Activated naive CD4-positive, alpha-beta T cell treated with anti-CD3 and anti-CD28 coated beads, Interleukin-2, amount 50 U/mL, for 16 hours (primary cell): ENCODE measurements around the gene GABPB2.

Source experiments
- DNase-seq: peaks from one replicate; pipeline ENCODE4 v3.0.0-alpha.2; 2020

Gene GABPB2

DNA sequence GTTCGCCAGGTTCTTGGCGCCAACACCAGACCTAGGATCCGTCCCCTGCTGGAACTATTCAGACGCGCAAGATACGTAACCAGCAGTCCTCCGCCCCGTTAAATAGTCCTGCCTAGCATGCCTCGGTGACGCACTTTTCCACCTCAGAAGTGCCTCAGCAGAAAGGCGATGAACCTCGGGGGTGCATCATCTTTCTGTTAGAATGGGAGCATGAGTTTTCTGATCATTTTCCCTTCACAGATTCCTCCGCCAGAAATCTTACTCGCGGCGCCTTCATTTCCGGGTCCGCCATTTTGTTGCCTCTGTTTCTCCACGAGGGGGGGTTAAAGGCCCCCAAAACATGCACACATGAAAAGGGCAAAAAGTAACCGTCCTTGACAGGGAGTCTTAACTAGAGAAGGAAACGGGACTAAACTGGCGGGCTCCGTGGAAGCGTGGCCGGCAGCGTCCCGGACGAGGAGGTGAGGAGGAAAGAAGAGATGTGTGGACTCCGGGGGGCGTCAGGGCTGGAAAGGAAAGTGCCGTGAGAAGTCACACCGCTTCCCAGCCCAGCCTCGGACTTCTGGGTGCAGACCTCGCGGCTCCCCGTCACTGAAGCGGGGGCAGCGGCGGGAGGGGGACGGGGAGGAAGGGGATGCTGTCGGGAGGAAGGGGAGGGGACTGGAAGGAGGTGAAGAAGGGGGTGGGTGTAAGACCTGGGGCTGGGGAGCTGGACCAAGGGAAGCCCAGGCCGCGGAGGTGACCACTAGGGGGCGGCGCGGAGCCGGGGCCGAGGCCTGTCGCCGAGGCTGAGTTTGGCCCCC is at the start of gene GABPB2:
GABPB2 (plus strand) TSS at position 288 of the 803 bp plus-strand sequence. CDS start 17,429 bp downstream, outside the sequence.
- DNase-seq = peak; percentile 85

DNA sequence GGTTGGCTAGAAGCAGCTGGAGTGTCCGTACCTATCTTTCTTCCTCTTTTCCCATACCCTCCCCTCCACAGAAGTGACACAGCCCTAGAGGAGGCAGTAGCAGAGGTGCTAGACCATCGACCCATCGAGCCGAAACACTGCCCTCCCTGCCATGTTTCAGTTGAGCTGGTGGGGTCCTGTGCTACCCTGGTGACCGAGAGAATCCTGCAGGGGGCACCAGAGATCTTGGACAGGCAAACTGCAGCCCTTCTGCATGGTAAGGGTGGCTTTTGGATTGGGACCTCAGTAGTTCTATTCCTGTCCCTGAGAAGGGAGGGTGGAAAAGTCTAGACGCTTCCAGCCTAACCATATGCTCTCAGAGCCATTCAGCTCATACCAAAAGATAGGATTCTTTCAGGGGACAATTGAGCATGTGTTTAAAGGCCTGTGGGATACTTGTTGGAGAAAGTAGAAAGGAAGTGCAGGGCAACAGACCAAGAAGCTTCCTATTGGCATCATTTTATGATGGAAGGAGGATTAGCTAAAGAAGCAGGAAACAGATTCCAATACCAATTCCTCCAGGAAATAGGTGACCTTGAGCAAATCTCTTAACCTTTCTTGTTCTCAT is 45.9 kb upstream of the GABPB2 start:
- peak; percentile 84 for DNase-seq

DNA sequence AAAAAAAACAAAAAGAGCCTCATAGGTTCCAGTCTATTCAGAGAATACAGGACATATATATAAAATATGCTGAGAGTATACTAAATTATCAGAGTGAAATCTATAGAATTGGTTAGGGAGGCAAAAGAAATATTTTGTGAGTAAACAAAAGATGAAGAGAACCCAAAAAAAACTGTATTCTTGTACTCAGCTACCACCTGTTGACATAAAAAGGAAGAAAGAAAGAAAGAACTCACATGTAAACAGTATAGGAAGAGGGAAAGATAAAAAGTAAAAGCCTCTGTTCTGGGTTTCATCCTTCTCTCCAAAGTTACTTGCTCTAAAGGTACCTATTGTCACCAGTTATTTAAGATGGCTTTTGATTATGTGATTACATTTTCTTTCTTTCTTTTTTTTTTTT is 44.1 kb upstream of the GABPB2 start:
- DNase-seq = no peak

DNA sequence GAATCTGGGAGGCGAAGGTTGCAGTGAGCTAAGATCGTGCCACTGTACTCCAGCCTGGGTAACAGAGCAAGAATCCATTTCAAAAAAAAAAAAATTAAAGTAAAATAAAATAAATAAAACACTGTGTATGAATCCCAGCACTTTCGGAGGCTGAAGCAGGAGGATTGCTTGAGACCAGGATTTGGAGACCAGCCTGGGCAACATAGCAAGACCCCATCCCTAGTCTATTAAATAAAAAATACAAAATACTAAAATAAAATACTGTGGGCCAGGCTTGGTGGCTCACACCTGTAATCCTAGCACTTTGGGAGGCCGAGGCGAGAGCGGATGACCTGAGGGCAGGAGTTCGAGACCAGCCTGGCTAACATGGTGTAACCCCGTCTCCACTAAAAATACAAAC is 38.4 kb upstream of the GABPB2 start:
- no peak for DNase-seq

DNA sequence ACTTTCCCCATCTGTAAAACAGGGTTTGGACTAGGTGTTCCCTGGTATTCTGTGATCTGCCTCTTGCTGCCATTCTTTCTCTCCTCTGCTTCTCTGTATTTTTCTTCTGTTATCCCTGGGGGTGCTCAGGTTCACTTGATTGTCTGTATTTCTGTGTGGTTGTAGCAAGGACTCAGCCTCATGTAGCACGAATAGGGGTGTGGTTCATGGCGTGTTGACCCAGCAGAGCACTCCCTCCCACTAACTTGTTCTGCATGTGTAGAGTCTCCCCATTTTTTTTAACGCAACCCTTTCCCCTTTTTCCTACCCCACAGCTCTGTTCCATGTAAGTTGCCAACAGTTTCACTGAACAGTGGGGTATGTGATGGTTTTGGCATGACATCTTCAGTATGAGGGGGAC is 35.4 kb upstream of the GABPB2 start:
- no peak for DNase-seq

DNA sequence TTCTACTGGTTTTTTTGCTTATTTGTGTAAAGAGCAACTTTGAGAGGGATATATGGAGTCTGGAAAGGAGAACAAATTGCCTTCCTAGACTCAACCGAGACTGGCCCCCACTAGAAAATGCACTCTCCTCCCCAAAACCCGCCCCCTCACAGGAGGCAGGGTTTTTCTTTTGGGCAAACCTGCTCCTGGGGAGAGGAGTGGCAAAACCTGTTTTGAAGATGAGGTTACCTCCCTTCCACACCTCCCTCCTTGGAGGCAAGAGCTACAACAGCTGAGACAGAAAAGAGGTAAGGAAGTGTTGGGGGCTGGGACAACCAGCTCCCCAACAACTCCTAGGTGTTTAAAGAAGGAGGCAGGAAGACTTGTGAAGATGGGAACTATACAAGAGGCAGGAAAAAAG is 34.2 kb upstream of the GABPB2 start, which contains the start of gene BNIPL:
BNIPL (plus strand) TSS at position 231 of the 400 bp plus-strand sequence; CDS start at position 371, 140 bp downstream.
- DNase-seq = no peak

DNA sequence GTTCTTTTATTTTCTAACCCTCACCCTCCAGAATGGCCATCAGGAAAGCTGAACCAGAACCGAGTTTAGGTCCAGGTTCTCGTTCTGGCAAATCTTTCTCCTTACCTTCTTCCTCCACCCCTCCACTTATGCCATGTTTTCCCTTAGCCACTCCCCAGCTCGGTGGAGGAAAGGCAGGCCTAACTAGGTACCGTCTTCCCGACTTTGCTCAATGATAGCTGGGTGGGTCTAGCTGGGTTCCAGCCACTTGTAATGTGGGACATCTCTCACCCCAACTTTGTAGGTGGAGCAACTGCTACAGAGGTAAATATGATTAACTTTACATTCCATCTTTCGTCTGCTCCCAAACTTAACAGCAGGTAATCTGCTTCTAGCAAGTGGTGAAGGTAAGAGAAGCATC is 33.5 kb upstream of the GABPB2 start:
- DNase-seq = no peak

DNA sequence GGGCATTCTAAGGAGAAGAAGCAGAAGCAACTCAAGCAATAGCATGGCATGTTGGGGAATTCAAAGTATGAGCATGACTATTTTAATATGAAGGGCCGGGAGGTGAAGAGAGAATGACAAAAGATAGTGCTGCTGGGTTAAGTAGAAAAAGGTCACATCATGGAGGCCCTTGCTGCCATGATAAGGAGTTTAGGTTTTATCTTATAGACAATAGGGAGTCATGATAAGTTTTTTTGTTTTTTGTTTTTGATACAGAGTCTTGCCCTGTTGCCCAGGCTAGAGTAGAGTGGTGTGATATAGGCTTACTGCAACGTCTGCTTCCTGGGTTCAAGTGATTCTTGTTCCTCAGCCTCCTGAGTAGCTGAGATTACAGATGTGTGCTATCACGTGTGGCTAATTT is 31.0 kb upstream of the GABPB2 start:
- DNase-seq = no peak

DNA sequence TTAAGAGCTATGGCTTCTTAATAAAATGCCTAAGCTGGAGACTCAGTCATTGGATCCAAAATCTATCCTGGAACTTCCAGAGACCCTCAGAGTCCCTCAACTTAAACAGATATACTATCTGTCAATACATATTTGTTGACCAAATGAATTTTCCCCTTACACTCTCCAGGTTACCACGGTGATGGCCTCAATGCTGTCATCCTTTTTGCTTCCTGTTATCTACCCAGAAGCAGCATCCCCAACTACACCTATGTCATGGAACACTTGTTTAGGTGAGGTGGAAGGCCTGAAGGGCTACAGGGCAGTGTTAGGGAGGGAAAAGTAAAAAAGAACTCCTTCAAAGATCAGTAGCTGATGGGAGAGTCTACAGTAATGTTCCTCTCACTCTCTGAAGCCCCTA is 27.4 kb upstream of the GABPB2 start:
- DNase-seq = no peak

DNA sequence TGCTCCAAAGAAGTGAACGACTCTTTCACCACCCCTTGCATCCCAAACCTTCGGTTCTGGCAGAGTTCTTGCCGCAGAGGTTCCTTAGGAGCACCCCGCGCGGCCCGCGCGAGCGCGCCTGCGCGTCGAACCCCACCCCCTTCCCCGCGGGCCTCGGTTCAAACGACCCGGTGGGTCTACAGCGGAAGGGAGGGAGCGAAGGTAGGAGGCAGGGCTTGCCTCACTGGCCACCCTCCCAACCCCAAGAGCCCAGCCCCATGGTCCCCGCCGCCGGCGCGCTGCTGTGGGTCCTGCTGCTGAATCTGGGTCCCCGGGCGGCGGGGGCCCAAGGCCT is 23.0 kb upstream of the GABPB2 start, which contains the start of gene C1orf56:
C1orf56 (plus strand) TSS at position 161 of the 334 bp plus-strand sequence; CDS start at position 258, 97 bp downstream.
- peak; percentile 63 for DNase-seq

DNA sequence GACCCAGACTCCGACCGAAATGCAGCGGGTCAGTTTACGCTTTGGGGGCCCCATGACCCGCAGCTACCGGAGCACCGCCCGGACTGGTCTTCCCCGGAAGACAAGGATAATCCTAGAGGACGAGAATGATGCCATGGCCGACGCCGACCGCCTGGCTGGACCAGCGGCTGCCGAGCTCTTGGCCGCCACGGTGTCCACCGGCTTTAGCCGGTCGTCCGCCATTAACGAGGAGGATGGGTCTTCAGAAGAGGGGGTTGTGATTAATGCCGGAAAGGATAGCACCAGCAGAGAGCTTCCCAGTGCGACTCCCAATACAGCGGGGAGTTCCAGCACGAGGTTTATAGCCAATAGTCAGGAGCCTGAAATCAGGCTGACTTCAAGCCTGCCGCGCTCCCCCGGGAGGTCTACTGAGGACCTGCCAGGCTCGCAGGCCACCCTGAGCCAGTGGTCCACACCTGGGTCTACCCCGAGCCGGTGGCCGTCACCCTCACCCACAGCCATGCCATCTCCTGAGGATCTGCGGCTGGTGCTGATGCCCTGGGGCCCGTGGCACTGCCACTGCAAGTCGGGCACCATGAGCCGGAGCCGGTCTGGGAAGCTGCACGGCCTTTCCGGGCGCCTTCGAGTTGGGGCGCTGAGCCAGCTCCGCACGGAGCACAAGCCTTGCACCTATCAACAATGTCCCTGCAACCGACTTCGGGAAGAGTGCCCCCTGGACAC is 22.5 kb upstream of the GABPB2 start:
- peak; percentile 53 for DNase-seq

DNA sequence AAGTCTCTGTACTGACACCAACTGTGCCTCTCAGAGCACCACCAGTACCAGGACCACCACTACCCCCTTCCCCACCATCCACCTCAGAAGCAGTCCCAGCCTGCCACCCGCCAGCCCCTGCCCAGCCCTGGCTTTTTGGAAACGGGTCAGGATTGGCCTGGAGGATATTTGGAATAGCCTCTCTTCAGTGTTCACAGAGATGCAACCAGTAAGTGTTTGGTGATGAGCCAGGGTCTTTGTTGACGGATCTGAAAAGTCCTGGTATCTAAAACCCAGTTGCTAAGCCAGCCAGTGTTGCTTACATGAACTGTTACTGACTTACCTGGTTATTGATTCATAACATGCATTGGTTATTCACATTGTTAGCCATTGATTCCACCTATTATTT is 21.9 kb upstream of the GABPB2 start:
- no peak for DNase-seq

DNA sequence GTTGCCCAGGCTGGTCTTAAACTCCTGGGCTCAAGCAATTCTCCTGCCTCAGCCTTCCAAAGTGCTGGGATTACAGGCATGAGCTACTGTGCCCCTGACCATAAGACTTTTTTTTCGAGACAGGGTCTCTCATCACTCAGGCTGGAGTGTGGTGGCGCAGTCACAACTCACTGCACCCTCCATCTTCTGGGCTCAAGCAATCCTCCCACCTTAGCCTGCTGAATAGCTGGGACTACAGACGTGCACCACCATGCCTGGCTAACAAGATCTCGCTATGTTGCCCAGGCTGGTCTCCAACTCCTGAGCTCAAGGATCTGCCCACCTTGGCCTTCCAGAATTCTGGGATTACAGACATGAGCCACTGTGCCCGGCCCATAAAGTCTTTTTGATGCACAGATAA is 21.1 kb upstream of the GABPB2 start:
- DNase-seq = no peak

DNA sequence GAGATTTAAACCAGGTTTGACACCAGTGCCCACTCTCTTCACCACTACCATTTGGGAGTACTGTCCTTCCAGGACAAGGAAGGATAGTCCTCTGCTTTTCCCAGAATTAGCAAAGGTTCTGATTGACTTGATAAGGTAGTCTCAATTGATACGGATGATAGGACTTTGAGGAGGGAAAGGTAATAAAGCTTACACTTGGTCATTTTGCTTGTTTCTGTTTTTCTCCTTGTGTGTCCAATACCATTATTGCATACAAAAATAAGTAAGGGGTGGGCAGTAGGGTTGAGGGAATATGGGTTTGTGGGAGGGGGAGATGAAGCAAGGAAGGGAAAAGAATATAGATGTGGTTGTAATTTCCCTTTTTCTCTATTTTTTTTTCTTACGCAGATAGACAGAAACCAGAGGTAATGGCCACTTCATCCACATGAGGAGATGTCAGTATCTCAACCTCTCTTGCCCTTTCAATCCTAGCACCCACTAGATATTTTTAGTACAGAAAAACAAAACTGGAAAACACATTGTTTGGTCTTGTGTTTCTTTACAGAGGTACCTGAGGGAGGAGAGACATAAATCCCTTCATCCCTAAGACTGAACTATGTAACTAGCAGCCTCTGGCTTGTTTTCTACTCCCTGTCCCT is 20.4 kb upstream of the GABPB2 start:
- DNase-seq = no peak

DNA sequence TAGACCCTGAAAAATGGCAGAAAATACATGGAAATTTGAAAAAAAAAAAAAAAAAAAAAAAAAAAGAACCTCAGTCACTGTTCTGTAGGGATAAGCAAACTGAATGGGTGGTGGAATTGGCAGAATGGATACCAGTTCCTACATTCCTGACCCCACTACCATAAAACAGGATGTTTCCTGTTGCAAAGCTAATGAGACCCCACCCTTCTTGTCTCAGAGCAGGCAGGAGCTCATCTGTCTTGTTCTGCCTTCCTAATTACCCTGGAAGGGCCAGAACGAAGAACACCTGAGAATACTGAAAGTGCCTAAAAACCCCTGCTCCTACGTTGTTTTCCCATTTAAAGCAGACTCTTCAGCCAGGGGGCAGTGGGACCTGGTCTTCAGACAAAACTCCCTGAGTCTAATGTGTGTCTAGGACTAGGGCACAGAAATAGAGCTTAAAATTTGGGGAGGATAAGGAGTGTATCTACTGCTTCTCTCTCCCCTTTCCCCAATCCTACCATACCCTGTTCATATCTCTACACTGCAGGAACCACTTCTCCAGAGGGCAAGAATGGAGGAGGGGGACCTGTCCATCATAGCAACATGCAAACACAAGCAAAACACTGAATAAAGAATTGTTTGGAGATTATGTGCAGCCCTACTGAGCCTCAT is 19.1 kb upstream of the GABPB2 start:
- no peak for DNase-seq

DNA sequence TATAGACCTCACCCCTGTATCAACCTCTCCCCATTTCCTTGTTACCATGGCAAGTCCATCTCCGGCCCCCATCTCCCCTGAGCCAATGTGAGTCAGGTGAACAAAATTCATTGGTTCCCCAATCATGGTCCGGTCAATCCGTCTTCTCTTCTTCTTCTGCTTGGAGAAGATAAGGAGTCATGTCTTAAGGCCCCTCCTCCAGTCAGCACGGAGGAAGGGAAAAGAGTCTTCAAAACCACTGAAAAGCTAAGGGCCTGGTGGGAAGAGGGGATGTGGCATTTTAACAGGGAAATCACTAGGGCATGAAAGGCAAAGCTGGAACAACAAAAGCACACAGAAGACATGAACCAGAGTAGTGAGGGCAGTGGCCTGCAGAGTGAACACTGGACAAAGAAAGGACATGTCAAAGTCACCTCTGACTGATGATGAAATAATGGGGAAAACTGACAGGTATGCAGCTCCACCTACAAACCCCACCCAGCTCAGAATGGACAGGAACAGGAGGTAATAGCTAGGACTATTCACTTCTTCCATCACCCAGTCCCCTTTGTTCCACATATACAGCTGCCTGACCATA is 15.5 kb upstream of the GABPB2 start:
- DNase-seq = no peak

DNA sequence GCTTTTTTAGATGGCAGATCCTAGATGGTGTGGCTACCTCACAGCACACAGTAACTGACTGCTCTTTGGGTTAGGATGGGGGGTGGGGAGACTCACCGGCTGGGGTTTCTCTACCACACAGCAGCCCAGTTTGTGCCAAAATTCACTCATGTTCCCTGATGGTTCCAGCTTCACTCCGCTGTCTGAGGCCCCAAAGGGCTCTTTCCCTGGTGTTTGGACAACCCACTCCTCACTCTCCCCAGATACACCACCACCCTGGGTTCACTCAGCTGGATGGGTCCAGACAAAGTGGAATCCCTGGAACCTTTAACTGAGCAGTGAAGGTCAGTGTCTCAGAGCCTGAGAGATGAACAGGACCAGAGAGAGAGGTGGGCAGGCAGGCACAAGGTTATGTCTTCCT is 15.0 kb upstream of the GABPB2 start:
- no peak for DNase-seq

DNA sequence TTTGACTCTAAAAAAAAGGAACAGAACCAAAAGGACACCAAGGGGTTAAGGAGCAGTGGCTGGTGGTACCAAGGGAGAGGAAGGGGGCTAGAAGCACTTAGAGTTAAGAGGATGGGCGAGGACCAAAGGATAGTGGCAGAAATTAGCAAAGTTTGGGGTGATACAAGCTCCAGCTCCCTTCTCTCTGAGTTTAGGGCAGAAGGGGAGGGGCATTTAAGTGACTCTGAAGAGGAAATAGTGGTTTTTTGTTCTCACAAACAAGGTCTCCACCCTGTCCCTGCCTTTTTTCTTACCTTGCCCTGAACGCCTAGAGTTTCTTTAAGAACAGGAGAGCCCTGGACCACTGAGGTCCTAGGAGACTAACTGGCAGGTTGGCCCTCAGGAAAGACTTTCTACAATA is 14.4 kb upstream of the GABPB2 start:
- no peak for DNase-seq

DNA sequence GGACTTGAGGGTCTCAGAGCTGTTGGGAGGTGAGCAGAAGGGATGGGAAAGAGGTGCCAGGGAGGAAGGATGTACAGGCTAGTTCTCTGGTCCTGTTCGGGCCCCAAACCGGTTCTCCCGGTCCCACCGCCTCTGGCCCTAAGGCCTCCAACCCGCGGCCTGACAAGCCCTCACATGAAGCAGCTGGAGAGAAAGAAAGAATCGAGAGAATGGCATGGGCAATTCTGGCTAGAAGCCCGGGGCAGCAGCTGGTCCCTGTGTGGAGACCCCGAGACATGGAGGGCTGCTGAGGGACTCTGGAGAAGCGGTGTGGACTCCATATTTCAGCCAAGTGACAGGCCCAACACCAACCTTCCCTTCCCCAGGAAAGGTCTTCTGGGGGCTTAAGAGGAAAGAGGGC is 11.9 kb upstream of the GABPB2 start:
- DNase-seq = no peak

DNA sequence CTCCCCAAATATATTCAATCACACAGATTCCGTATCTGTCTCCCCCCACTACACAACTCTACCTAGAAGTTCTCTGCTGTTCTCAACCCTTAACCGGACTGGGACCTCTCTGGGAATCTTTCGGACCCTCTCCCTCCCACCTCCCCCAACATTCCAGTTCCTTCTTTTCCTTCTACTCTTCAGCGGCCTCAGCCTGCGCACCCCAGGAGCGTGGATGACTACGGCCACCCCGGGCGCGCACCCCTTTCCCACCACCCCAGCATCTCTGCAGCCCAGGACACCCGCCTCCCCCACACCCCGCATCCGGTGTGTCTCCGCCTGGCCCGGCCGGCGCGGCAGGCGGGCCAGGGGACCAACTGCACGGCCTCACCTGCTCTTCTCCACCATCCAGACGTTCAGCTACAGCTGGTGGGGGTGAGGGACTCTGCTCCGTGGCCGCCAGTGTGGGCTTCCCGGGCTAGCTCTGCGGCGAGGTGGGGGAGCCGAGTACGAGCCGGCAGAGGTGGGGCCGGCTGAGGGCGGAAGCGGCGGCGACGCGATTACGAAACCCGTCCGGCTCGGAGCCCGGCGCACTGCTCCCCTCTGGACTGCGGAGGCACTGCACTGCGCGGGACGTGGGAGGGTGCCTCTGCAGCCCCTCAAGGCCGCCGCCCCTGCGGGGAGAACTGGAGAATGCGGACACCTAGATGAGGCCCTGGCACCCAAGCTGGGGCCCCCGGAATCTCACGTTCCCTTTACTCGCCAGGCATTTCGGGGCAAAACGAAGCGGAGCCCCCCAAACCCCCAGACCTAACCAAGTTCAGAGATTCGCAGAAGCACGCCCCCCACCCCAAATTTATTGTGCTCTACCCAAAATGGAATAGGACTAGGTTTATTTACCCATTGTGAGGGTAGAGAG is 11.2 kb upstream of the GABPB2 start, which contains the start of gene CDC42SE1:
CDC42SE1 (minus strand) TSS at position 514 of the 898 bp plus-strand sequence. CDS start 3,892 bp downstream, outside the sequence.
- DNase-seq = peak; percentile 86

DNA sequence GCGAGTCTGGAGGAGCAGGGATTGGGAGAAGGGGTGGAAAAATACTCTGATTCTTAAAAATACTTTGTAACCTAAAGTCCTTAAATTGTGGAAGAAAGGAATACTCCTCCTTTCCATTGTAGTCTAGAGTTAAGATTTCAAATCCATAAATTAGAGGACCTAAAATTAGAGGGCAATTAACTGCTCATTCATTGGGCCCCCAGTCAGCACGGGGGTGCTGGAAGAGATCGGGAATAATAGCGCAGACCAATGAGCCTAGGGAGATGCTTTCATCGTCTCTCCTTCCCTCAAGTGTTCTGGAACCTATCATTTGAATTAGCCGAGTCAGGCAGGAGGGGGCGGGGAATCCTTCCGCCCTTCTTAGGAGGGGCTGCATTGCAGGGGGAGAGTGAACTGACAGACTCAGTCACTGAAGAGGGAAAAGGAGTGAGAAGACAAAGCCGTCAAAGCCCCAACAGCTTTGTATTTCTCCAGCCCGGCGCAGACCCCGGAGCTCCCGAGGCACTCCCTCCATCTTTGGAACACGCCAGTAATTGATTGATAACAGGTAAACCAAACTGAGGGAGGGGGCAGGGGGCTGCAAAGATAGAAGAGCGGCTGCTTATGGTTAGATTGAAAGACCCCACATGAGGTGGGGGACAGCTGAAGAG is 10.4 kb upstream of the GABPB2 start, which contains the start of gene MLLT11:
MLLT11 (plus strand) TSS at position 391 of the 650 bp plus-strand sequence. CDS start 6,828 bp downstream, outside the sequence.
- DNase-seq = peak; percentile 27
